ENCODE results near the gene DOK3.
A peak's percentile ranks its signal among the peaks of the same experiment; 100 is the strongest.

GRCh38 chr5:177554474-177555111 lies 45.0 kb upstream of the DOK3 start, which contains the start of gene FAM193B:
- TF ChIP-seq CTCF (IDR thresholded peaks at IDR 0.05; ENCODE audit: insufficient read depth, low read depth, low read length), result peak; percentile 5
- no peak for TF ChIP-seq EZH2 (IDR thresholded peaks at IDR 0.05; ENCODE audit: insufficient read depth, low read length)
